ENCODE results near the gene NACC1.

GRCh38 chr19:13160557-13160956 lies 42.5 kb downstream of the NACC1 start:
- TF ChIP-seq CTCF (IDR thresholded peaks at IDR 0.05; ENCODE audit: poor library complexity) (no peak), EZH2phosphoT487 (IDR thresholded peaks at IDR 0.05; ENCODE audit: low read depth, severe bottlenecking, unreplicated experiment) (no peak)

Data from hepatocyte (in vitro differentiated cells).